Measurements from ENCODE around the gene FYCO1. TPM values are rescaled to one million over a fixed set of nuclear protein-coding genes. Genes with fewer than 3 reads are reported as not detected.
"Not testable (repeated sequence)": the region's sequence is repeated elsewhere in the genome, so short reads cannot be mapped to it uniquely, and the experiment has no call there.

FYCO1 gene
- 8.1 and 8.2 TPM in 2 replicates for polyA plus RNA-seq (2013)

DNA sequence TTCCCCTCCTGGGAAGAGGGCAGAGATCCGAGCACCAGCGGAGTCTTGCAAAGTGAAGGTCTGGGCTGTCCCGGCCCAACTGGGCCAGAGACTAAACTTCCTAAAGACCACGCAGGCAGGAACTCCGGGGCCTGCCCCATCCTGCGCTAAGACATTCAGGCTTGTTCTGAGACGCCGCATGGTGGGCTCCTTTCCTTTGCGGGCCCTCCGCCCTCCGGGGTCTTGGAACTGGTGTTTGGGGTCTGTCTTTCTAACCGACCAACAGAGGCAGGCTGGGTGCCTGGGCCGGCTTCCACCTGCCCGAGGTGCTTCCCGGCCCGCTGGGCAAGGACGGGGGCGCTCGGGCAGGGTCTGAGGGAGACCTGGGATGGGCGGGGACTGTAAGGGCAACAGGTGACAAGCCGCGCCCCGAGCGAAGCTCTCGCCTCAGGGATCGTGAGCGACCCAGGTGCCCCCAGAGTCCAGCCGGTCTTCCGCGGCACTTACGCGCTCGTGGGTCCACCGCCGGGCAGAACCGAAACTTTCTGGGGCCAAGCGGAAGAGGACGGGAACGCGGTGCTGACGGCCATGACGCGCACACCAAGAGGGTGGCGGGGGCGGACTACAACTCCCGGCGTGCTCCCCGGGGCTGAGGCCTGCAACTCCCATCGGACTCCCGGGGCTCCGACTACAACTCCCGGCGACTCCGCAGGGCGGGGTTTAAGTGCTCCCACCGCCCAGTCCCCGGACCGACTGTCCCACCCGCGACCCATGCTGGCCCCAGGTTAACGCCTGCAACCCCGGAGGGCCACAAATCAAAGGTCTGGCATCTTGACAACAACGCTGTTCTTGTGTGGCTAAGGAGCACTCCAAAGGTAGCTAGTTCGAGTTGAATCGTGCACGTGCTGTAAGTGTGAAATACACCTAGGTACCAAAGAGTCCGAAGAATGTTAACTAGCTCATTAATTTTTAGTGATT, at the start of gene FYCO1:
FYCO1 (minus strand) TSS at position 589 of the 957 bp plus-strand sequence. CDS start 10,914 bp downstream, outside the sequence.
- Histone ChIP-seq H3K14ac (ENCODE audit: low read length) (peak within 1 kb of the TSS; percentile 38), H3K9me3 (ENCODE audit: insufficient read depth, low read depth, low read length) (peaks cover 4% of the 10 kb centered on the region), H3K9ac (ENCODE audit: low read length) (peak within 1 kb of the TSS; percentile 72), H3K4ac (ENCODE audit: low read depth, low read length) (peak within 1 kb of the TSS; percentile 15), H3K79me2 (ENCODE audit: control insufficient read depth, insufficient read depth, low read length, poor library complexity) (peaks cover 5% of the 10 kb centered on the region), H2BK120ac (ENCODE audit: insufficient read depth, low read length, poor library complexity) (peak within 1 kb of the TSS; percentile 25), H3K27me3 (ENCODE audit: insufficient read depth, low read length) (no peaks in the 10 kb centered on the region), H3K23ac (ENCODE audit: low read length) (peak within 1 kb of the TSS; percentile 29), H4K12ac (ENCODE audit: low read depth, low read length) (peak within 1 kb of the TSS; percentile 14), H2AFZ (ENCODE audit: insufficient read depth, low read length, poor library complexity) (peak within 1 kb of the TSS; percentile 30), H2AK5ac (ENCODE audit: low read length) (no peak within 1 kb of the TSS), H3K27ac (ENCODE audit: low read depth, low read length) (no peak within 1 kb of the TSS), H4K8ac (ENCODE audit: low read depth, low read length) (peak within 1 kb of the TSS; percentile 74), H3K4me1 (ENCODE audit: control insufficient read depth in 1 of 2, insufficient read depth in 2 of 2, low read length in 2 of 2) (peaks cover 0 to 10% of the 10 kb centered on the region in 2 experiments), H3K36me3 (ENCODE audit: control insufficient read depth in 1 of 2, insufficient read depth in 2 of 2, low read length in 2 of 2) (no peaks in the 10 kb centered on the region), H4K91ac (ENCODE audit: low read depth, low read length) (peak within 1 kb of the TSS; percentile 59), H2BK12ac (ENCODE audit: low read length) (no peak within 1 kb of the TSS), H3K18ac (ENCODE audit: low read length) (peak within 1 kb of the TSS; percentile 16), H3K4me3 (ENCODE audit: low read depth, low read length) (peak within 1 kb of the TSS; percentile 98), H2BK5ac (ENCODE audit: low read depth, low read length, poor library complexity) (peak within 1 kb of the TSS; percentile 32), H3K79me1 (ENCODE audit: low read length) (peaks cover 10% of the 10 kb centered on the region), H3K4me2 (ENCODE audit: low read length) (peak within 1 kb of the TSS; percentile 83)
- WGBS (ENCODE audit: extremely low coverage, insufficient coverage, insufficient read length) = no CpG with 5 or more reads among the region's 67 CpGs
- DNase-seq = peak; percentile 77 to 80

DNA sequence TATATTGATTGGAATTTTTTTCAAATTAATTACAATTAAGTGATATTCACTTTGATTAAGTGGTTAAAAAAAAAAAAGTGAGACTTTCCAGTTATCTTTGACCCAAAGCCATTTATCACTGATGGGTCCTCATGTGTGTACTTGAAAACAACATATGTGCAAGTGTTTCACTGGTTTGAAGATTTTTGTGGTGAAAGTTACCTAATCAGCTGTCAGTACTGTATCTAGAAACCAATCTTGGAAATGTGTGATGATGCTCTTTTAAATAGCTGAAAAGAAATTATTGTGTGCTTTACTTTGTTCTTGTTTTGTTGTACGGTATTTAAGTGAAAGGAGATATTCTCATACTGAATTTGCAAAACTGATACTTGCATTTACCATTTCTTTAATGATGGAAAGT, 43.3 kb upstream of the FYCO1 start:
- Histone ChIP-seq H4K91ac (ENCODE audit: low read depth, low read length) (no peak overlapping the region), H3K23ac (ENCODE audit: low read length) (no peak overlapping the region), H3K4ac (ENCODE audit: low read depth, low read length) (no peak overlapping the region), H4K8ac (ENCODE audit: low read depth, low read length) (no peak overlapping the region), H3K36me3 (ENCODE audit: control insufficient read depth in 1 of 2, insufficient read depth in 2 of 2, low read length in 2 of 2) (no peaks in the 10 kb centered on the region), H3K14ac (ENCODE audit: low read length) (no peak overlapping the region), H3K4me1 (ENCODE audit: control insufficient read depth in 1 of 2, insufficient read depth in 2 of 2, low read length in 2 of 2) (no peaks in the 10 kb centered on the region), H3K27me3 (ENCODE audit: insufficient read depth, low read length) (no peaks in the 10 kb centered on the region), H2BK5ac (ENCODE audit: low read depth, low read length, poor library complexity) (no peak overlapping the region), H3K79me2 (ENCODE audit: control insufficient read depth, insufficient read depth, low read length, poor library complexity) (no peaks in the 10 kb centered on the region), H2BK120ac (ENCODE audit: insufficient read depth, low read length, poor library complexity) (no peak overlapping the region), H2AK5ac (ENCODE audit: low read length) (no peak overlapping the region), H2AFZ (ENCODE audit: insufficient read depth, low read length, poor library complexity) (no peak overlapping the region), H3K4me3 (ENCODE audit: low read depth, low read length) (no peak overlapping the region), H3K4me2 (ENCODE audit: low read length) (no peak overlapping the region), H2BK12ac (ENCODE audit: low read length) (no peak overlapping the region), H3K9ac (ENCODE audit: low read length) (no peak overlapping the region), H3K9me3 (ENCODE audit: insufficient read depth, low read depth, low read length) (no peaks in the 10 kb centered on the region), H4K12ac (ENCODE audit: low read depth, low read length) (no peak overlapping the region), H3K79me1 (ENCODE audit: low read length) (no peaks in the 10 kb centered on the region), H3K27ac (ENCODE audit: low read depth, low read length) (no peak overlapping the region), H3K18ac (ENCODE audit: low read length) (no peak overlapping the region)
- no CpG with 5 or more reads among the region's 1 CpG for WGBS (ENCODE audit: extremely low coverage, insufficient coverage, insufficient read length)
- DNase-seq = peak in 1 of 2 donors; percentile 62

DNA sequence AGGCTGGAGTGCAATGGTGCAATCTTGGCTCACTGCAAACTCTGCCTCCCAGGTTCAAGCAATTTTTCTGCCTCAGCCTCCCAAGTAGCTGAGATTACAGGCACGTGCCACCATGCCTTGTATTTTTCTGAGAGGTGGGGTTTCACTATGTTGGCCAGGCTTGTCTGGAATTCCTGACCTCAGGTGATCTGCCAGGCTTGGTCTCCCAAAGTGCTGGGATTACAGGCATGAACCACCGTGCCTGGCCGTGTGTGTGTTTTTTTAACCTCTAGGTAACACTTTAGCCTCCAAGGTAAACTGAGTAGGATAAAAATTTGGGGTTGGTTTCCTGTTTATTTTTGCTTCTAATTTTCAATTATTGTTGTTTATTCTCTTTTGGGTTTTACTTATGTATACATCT, 42.4 kb upstream of the FYCO1 start:
- not testable (repeated sequence) for H2BK120ac ChIP-seq (ENCODE audit: insufficient read depth, low read length, poor library complexity); H3K9ac ChIP-seq (ENCODE audit: low read length); H3K79me1 ChIP-seq (ENCODE audit: low read length); H3K27me3 ChIP-seq (ENCODE audit: insufficient read depth, low read length); H3K4me2 ChIP-seq (ENCODE audit: low read length); H4K8ac ChIP-seq (ENCODE audit: low read depth, low read length); H3K79me2 ChIP-seq (ENCODE audit: control insufficient read depth, insufficient read depth, low read length, poor library complexity); H3K9me3 ChIP-seq (ENCODE audit: insufficient read depth, low read depth, low read length); H2BK5ac ChIP-seq (ENCODE audit: low read depth, low read length, poor library complexity); H3K14ac ChIP-seq (ENCODE audit: low read length); H2AK5ac ChIP-seq (ENCODE audit: low read length); H3K18ac ChIP-seq (ENCODE audit: low read length); H4K12ac ChIP-seq (ENCODE audit: low read depth, low read length); H2AFZ ChIP-seq (ENCODE audit: insufficient read depth, low read length, poor library complexity); H3K36me3 ChIP-seq (ENCODE audit: control insufficient read depth in 1 of 2, insufficient read depth in 2 of 2, low read length in 2 of 2); H3K4me1 ChIP-seq (ENCODE audit: control insufficient read depth in 1 of 2, insufficient read depth in 2 of 2, low read length in 2 of 2); H3K4ac ChIP-seq (ENCODE audit: low read depth, low read length); H2BK12ac ChIP-seq (ENCODE audit: low read length); H4K91ac ChIP-seq (ENCODE audit: low read depth, low read length); H3K23ac ChIP-seq (ENCODE audit: low read length); H3K4me3 ChIP-seq (ENCODE audit: low read depth, low read length); H3K27ac ChIP-seq (ENCODE audit: low read depth, low read length)
- no CpG with 5 or more reads among the region's 3 CpGs for WGBS (ENCODE audit: extremely low coverage, insufficient coverage, insufficient read length)
- peak; percentile 81 to 84 for DNase-seq

DNA sequence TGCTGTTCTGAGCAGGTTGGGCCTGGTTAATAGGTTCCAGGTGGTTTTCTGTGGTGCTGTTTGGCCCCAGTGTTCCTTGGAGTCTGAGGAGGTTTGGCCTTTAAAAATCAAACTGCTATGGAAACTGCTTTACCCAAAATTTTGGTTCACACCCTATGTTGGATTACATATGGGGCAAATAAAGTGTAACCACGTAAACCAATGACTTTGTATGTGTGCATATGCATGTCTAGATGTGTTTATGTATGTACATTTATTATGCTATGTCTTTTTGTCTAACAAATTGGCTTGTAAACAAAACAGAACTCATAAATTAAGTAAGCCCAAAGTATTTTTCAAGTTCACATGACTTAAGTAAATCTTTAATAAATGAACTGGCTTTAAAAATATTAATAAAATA, 40.6 kb upstream of the FYCO1 start:
- H2BK120ac ChIP-seq (ENCODE audit: insufficient read depth, low read length, poor library complexity) = no peak overlapping the region
- no peak overlapping the region for H3K23ac ChIP-seq (ENCODE audit: low read length)
- WGBS (ENCODE audit: extremely low coverage, insufficient coverage, insufficient read length) = no CpG with 5 or more reads among the region's 1 CpG
- no peaks in the 10 kb centered on the region for H3K79me2 ChIP-seq (ENCODE audit: control insufficient read depth, insufficient read depth, low read length, poor library complexity)
- H3K14ac ChIP-seq (ENCODE audit: low read length) = no peak overlapping the region
- no peak overlapping the region for H4K91ac ChIP-seq (ENCODE audit: low read depth, low read length)
- H3K4me1 ChIP-seq (ENCODE audit: control insufficient read depth in 1 of 2, insufficient read depth in 2 of 2, low read length in 2 of 2) = no peaks in the 10 kb centered on the region
- no peak overlapping the region for H4K8ac ChIP-seq (ENCODE audit: low read depth, low read length)
- no peak overlapping the region for H2BK5ac ChIP-seq (ENCODE audit: low read depth, low read length, poor library complexity)
- no peak for DNase-seq
- H3K36me3 ChIP-seq (ENCODE audit: control insufficient read depth in 1 of 2, insufficient read depth in 2 of 2, low read length in 2 of 2) = no peaks in the 10 kb centered on the region
- H3K4me3 ChIP-seq (ENCODE audit: low read depth, low read length) = no peak overlapping the region
- no peak overlapping the region for H2AK5ac ChIP-seq (ENCODE audit: low read length)
- no peak overlapping the region for H2BK12ac ChIP-seq (ENCODE audit: low read length)
- H2AFZ ChIP-seq (ENCODE audit: insufficient read depth, low read length, poor library complexity) = no peak overlapping the region
- no peak overlapping the region for H3K4me2 ChIP-seq (ENCODE audit: low read length)
- no peak overlapping the region for H3K9ac ChIP-seq (ENCODE audit: low read length)
- H3K79me1 ChIP-seq (ENCODE audit: low read length) = no peaks in the 10 kb centered on the region
- no peak overlapping the region for H3K18ac ChIP-seq (ENCODE audit: low read length)
- H3K9me3 ChIP-seq (ENCODE audit: insufficient read depth, low read depth, low read length) = peaks cover 7% of the 10 kb centered on the region
- no peak overlapping the region for H3K27ac ChIP-seq (ENCODE audit: low read depth, low read length)
- no peak overlapping the region for H4K12ac ChIP-seq (ENCODE audit: low read depth, low read length)
- no peaks in the 10 kb centered on the region for H3K27me3 ChIP-seq (ENCODE audit: insufficient read depth, low read length)
- no peak overlapping the region for H3K4ac ChIP-seq (ENCODE audit: low read depth, low read length)

All from trophoblast cell (in vitro differentiated cells and primary cell).